HG02870 (cell line): ENCODE measurements around the gene TLX2.

ENCODE experiments used
- ATAC-seq: cut with Tn5 transposase; IDR thresholded peaks from one replicate; pipeline ENCODE4 v1.9.1; 2021; ENCODE audit warnings: mild to moderate bottlenecking, moderate library complexity; ENCODE audit not compliant: unreplicated experiment

The TLX2 gene

GRCh38 chr2:74530239-74531187 lies 16.3 kb downstream of the TLX2 start:
- ATAC-seq = peak; percentile 24

DNA sequence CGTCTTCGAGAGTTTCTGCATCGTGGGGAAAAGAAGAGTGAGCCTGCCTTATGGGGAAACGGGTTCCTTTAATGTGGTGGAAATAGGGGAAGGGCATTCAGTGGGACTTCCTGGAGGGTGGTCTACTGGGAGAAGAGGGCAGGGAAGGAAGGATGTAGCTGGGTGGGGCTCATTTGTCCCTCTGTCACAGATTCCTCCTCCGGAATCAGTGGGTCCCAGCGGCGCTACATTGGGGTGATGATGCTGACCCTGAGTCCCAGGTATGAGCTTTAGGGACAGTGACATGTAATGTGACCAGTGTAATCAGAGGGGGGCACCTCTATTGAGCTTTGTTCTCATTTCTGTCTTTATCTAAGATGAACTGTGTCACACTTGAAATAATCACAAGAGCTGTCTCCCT lies 17.4 kb downstream of the TLX2 start:
- ATAC-seq = no peak

DNA sequence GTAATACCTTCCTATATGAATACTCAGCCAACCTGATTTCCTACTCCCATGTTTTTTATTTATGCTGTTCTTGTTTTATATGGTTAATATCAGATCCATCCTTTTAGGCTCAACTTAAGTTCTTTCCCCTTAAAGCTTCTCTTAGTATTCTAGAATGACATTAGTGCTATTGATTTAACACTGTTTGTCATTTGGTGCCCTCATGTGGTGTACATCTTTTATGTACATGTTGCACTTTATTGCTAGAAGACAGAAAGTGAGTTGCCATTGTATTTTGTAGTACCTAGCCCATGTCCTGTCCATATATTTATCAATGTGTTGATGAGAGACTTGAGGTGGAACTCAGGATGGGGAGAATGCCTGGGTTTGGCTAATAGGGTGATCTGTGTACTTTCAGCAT lies 18.0 kb downstream of the TLX2 start:
- ATAC-seq = no peak

- no peak for ATAC-seq
Observed at GRCh38 chr2:74533464-74533863, 19.2 kb downstream of the TLX2 start.

DNA sequence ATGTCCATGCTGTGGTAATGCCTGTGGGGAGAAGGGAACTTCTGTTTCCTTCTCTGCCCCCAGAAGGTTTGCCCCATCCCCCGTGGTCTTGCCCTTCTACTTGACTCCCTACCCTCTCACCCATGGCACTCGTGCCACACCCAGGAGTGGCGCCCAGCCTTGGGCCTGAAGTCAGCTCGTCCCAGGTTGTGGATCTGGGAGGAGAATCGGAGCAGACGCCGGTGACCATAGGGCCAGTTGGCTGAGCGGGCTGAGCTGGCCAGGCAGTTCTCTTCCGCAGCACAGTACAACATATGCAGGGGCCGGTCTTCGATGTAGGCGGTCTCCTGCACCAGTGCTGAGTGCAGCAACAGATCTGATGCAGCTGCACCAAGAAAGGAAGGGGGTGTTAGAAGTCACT lies 20.2 kb downstream of the TLX2 start:
- no peak for ATAC-seq

GRCh38 chr2:74535440-74535965 lies 21.3 kb downstream of the TLX2 start:
- ATAC-seq = no peak

- ATAC-seq = no peak
Observed at GRCh38 chr2:74536166-74536950, 22.1 kb downstream of the TLX2 start.

DNA sequence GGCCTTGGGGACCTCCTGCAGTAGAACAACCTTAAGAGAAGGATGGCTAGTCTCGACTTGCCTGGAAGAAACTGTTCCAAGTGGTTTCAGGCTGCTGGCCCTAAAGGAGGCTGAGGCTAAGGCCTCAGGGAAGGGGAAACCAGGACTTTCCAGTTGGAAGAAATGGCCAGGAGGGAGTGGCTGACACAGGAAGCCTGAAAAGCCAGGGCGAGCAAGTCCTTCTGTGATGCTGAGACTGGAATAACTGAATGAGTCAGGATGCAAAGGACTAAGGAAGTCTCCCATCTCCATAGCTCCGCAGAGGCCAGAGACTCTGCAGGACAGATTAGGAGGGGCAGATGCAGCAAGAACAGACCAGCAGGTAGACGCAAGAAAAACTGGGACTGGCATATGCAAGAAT lies 22.9 kb downstream of the TLX2 start:
- no peak for ATAC-seq

DNA sequence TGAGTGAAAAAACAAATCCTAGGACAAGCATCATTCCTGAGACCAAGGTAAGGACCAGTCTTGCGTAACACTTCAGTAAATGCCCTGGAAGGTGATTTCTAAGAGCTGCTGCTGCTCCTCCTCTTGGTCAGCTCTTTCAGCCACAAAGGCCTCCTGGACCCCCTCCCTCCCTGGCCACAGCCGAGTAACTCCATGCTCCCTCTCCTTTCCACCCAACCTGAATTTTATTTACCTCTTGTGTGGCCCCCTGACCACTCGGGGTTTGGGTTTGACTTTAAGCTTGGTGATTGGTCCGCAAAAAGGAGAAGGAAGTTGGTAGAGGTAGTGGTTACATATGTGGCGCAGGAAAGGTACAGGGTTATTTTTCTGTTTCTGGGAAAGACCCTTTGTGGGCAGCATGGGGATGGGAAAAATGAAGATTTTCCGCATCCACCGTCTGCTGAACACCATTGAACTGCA lies 24.7 kb downstream of the TLX2 start:
- ATAC-seq = peak; percentile 53

GRCh38 chr2:74540291-74540690 lies 26.0 kb downstream of the TLX2 start:
- ATAC-seq = no peak

DNA sequence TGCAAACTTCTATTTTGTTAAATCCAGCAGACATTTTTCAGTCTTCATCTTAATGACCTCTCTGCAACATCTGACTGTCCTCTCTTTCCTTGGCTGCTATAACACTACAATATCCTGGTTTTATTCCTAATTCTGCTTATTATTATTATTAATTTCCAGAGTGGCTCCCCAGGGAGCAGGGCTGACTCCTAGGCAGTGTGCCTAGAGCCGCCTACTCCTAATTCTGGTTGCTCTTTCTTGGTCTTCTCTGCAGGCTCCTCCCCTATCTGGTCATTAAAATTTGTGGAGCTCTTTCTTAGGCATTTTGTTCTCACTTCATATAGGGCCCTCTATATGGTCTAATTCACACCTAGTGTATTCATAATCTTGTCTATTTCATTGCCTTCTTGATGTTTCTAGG lies 28.7 kb downstream of the TLX2 start:
- no peak for ATAC-seq

DNA sequence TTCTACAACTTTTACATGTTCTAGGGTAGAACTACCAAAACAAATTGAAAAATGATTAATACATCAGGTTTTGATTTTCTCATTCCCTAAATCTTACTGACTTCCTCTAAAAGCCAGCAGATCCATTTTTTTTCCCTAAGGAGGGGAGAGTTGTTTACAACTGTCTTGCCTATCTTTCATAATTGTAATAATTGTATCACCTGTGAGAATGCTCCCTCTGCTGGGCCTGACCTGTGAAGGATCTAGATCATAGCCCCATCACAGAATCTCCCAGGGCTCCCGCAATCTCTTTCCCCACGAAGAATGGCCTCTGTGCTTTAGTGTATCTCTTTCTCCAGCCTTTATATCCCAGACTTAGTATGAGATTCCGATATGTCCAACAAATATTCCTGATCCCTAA lies 30.4 kb downstream of the TLX2 start:
- no peak for ATAC-seq

- ATAC-seq = no peak
Observed at GRCh38 chr2:74546004-74546403, 31.8 kb downstream of the TLX2 start.

- no peak for ATAC-seq
Observed at GRCh38 chr2:74548285-74548899, 34.1 kb downstream of the TLX2 start.

DNA sequence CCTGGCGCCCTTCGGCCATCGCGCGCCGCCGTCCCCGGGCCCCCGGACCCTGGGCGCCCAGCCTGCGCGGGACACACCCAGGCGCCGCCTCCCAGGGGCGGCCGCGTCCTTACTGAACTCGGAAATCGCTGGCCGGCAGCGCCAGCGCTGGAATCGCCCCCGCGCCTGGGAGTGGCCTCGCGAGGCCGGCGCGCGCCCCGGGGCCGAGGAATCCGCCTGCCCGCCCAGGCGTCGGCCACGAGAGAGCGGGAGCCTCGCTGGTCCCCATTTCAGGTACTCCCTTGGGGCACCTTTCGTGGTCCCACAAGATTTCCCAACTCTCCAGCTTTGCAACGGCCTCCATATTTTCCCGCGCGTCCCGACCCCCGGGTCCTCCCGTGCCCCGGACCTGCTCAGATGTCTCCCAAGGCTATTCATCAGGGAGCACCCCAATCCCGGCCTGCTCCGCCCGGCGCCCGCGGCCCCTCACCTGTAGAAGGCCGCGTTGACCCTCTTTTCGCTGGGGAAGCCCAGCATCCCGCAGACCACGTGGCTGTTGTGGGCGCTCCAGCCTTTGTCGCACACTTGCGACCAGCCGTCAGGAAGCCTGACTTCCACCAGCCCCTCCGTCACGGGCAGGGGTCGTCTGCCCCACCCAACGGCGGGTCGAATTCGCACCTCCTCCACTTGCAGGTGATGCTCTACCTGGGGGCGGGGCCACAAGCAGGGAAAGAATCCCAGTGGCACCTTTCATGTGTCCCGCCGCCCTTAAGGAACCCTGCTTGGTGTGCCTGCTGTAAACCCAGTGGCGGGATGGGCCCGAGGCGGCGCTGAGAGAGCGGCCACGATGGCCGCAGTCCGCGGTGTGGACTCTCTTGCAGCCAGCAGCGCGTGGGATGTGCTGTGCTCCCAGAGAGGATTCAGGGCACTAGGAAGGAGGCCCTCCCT lies 34.9 kb downstream of the TLX2 start:
- no peak for ATAC-seq

DNA sequence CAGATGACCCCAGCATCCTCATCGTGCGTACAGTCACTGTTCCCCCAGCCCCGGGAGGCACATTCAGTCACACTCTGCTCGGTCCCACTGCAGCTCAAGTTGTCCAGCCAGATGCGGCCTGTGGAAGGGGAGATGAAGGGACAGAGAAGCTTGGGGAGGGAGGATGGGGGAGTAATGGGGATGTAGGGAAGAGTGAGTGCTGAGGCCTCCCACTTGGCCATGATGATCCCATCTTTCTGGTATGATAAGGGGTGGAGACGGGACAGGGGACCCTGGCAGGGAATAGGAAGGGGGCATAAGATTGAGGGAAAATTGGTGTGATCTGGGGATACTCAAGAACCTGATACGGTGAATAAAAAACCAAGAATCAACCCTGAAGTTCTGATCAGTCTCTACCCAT lies 36.0 kb downstream of the TLX2 start:
- ATAC-seq = no peak

DNA sequence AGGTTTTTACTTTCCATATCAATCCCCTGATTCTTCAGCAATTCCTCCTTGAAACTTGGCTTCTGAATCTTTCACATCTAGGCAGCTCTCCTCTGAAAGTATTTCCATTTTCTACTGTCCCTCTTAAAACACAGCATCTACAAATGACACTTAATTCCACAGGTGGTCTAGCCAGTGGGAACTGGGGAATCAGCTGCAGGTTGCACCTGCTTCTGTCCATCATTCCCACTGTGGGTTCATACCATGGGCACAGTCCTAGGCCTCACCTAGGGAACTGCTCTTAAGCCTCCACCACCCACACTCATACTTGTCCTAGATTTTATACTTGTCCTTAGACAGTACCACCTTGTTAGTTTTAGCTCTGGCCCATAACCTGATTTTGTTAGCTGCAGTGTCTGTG lies 37.3 kb downstream of the TLX2 start:
- no peak for ATAC-seq

- ATAC-seq = peak; percentile 26
Observed at GRCh38 chr2:74551942-74552913, 38.0 kb downstream of the TLX2 start.
